Hepatocyte (in vitro differentiated cells): ENCODE measurements around the gene ABHD13. TPM values are rescaled to one million over a fixed set of nuclear protein-coding genes. Genes with fewer than 3 reads are reported as not detected.
"Not testable (repeated sequence)": the region's sequence is repeated elsewhere in the genome, so short reads cannot be mapped to it uniquely, and the experiment has no call there.

Experiments used
- DNase-seq: peaks from one replicate; pipeline ENCODE4 v3.0.0-alpha.2; 2016; ENCODE audit warnings: low spot score
- H2AFZ ChIP-seq: fragments of 200-600 bp; sonication (generic); 2 replicates; pipeline ENCODE4 v1.6.0; 2016; ENCODE audit warnings: antibody characterized with exemption, mild to moderate bottlenecking
- H3K27ac ChIP-seq: fragments of 200-600 bp; sonication (generic); 2 replicates; pipeline ENCODE4 v1.5.1; 2016; ENCODE audit warnings: mild to moderate bottlenecking
- H3K27me3 ChIP-seq: fragments of 200-600 bp; sonication (generic); 2 replicates; pipeline ENCODE4 v1.6.1; 2016
- H3K36me3 ChIP-seq: fragments of 200-600 bp; sonication (generic); replicated peaks from 2 replicates; pipeline ENCODE4 v1.5.1; 2016; ENCODE audit warnings: low read depth; ENCODE audit not compliant: insufficient read depth
- H3K4me1 ChIP-seq: fragments of 200-600 bp; sonication (generic); 2 replicates; pipeline ENCODE4 v1.5.1; 2016; ENCODE audit warnings: mild to moderate bottlenecking, moderate library complexity; ENCODE audit not compliant: insufficient read depth
- H3K4me2 ChIP-seq: fragments of 200-600 bp; sonication (generic); 2 replicates; pipeline ENCODE4 v1.6.0; 2016
- H3K4me3 ChIP-seq: fragments of 200-600 bp; sonication (generic); 2 replicates; pipeline ENCODE4 v1.5.1; 2016; ENCODE audit warnings: mild to moderate bottlenecking
- H3K79me2 ChIP-seq: fragments of 200-600 bp; sonication (generic); 2 replicates; pipeline ENCODE4 v1.6.0; 2017; ENCODE audit warnings: mild to moderate bottlenecking
- H3K9me2 ChIP-seq: fragments of 200-600 bp; sonication (generic); replicated peaks from 2 replicates; pipeline ENCODE4 v1.6.0; 2017; ENCODE audit warnings: mild to moderate bottlenecking; ENCODE audit not compliant: insufficient read depth
- H3K9me3 ChIP-seq: fragments of 200-600 bp; sonication (generic); 2 replicates; pipeline ENCODE4 v1.5.1; 2016; ENCODE audit warnings: low read depth, mild to moderate bottlenecking
- H4K20me1 ChIP-seq: fragments of 200-600 bp; sonication (generic); 2 replicates; pipeline ENCODE4 v1.6.0; 2016; ENCODE audit warnings: mild to moderate bottlenecking; ENCODE audit not compliant: insufficient read depth, poor library complexity, severe bottlenecking
- EZH2 ChIP-seq: fragments of 200-600 bp; sonication (generic); IDR thresholded peaks from 2 replicates; pipeline ENCODE4 v1.6.1; 2016; ENCODE audit warnings: antibody characterized with exemption, mild to moderate bottlenecking, borderline replicate concordance
- EZH2phosphoT487 ChIP-seq: fragments of 200-600 bp; sonication (generic); IDR thresholded peaks from one replicate; pipeline ENCODE4 v1.6.1; 2018; ENCODE audit warnings: antibody characterized with exemption, mild to moderate bottlenecking, low read depth, moderate library complexity; ENCODE audit not compliant: unreplicated experiment, severe bottlenecking
- WGBS: methylation state at CpG from one replicate; pipeline ENCODE4 v1.1.6; 2016; ENCODE audit warnings: low lambda C conversion rate; ENCODE audit errors: missing lambda C conversion rate; 5-methylcytosine and 5-hydroxymethylcytosine counted together
- polyA plus RNA-seq: library from polyadenylated mRNA; unstranded; fragments of >200 nt; fragmentation: Nextera tagmentation; extraction: Ambion mirVana; gene quantifications from 2 replicates; pipeline ENCODE4 v1.2.1, GENCODE V29; 2016
- total RNA-seq: library from RNA; depleted of rRNA; stranded (reverse); fragments of >200 nt; gene quantifications from 2 replicates; pipeline ENCODE4 v1.2.3, GENCODE V29; 2014
- TF ChIP-seq, protein P1 (sequence below): fragments of 200-600 bp; sonication (generic); IDR thresholded peaks from 2 replicates; pipeline ENCODE4 v1.5.1; 2016; ENCODE audit warnings: antibody characterized with exemption, mild to moderate bottlenecking; ENCODE audit not compliant: poor library complexity

The ABHD13 gene
- total and polyA plus RNA-seq, 2 experiments from 2014 or later = 8.1 to 17.8 TPM

DNA sequence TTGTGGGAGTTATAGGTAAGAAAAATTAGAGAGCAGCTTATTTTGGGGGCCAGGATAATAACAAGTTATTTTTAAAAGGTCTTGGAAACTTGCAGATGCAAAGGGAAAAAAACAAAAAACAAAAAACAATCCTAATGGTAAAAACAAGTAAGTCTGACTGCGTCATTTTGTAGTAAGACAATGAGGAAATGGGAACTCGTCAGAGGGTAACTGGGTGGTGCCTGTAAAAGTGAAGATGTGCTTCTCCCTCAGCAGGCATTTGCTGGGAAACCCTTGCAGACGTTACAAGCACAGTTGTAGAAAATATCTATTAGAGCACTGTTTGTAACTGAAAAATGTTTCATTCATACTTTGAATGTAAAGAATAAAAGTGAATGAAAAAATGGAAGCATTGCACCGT, 49.2 kb downstream of the ABHD13 start:
- peaks cover 6% of the 10 kb centered on the region for H3K4me1 ChIP-seq
- no peak overlapping the region for H3K27ac ChIP-seq
- no peaks in the 10 kb centered on the region for H3K79me2 ChIP-seq
- no peaks in the 10 kb centered on the region for H4K20me1 ChIP-seq
- DNase-seq = no peak
- H3K36me3 ChIP-seq = no peaks in the 10 kb centered on the region
- no peak overlapping the region for H3K4me3 ChIP-seq
- no peak overlapping the region for H2AFZ ChIP-seq
- H3K9me2 ChIP-seq = no peaks in the 10 kb centered on the region
- no peak overlapping the region for H3K4me2 ChIP-seq
- no peaks in the 10 kb centered on the region for H3K27me3 ChIP-seq
- no peaks in the 10 kb centered on the region for H3K9me3 ChIP-seq
- TF ChIP-seq EZH2phosphoT487 = no peak
- no peak for TF ChIP-seq EZH2
- TF ChIP-seq, protein P1, sequence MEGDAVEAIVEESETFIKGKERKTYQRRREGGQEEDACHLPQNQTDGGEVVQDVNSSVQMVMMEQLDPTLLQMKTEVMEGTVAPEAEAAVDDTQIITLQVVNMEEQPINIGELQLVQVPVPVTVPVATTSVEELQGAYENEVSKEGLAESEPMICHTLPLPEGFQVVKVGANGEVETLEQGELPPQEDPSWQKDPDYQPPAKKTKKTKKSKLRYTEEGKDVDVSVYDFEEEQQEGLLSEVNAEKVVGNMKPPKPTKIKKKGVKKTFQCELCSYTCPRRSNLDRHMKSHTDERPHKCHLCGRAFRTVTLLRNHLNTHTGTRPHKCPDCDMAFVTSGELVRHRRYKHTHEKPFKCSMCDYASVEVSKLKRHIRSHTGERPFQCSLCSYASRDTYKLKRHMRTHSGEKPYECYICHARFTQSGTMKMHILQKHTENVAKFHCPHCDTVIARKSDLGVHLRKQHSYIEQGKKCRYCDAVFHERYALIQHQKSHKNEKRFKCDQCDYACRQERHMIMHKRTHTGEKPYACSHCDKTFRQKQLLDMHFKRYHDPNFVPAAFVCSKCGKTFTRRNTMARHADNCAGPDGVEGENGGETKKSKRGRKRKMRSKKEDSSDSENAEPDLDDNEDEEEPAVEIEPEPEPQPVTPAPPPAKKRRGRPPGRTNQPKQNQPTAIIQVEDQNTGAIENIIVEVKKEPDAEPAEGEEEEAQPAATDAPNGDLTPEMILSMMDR = no peak
- WGBS = 95% methylated on average over 4 of the region's 4 CpGs

DNA sequence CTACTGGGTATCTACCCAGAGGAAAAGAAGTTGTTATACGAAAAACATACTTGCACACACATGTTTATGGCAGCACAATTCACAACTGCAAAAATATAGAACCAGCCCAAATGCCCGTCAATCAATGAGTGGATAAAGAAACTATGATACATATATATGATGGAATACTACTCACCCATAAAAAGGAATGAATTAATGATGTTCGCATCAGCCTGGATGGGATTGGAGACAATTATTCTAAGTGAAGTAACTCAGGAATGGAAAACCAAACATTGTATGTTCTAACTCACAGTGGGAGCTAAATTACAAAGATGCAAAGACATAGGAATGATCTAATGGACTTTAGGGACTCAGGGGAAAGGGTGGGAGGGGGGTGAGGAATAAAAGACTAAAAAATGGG, 49.7 kb downstream of the ABHD13 start:
- H3K9me2 ChIP-seq, H3K36me3 ChIP-seq, H3K27me3 ChIP-seq, H3K4me1 ChIP-seq, H2AFZ ChIP-seq, H3K4me2 ChIP-seq, H3K9me3 ChIP-seq, H3K4me3 ChIP-seq, DNase-seq, H3K27ac ChIP-seq, H4K20me1 ChIP-seq, H3K79me2 ChIP-seq: not testable (repeated sequence)
- 100% methylated on average over 3 of the region's 3 CpGs for WGBS

DNA sequence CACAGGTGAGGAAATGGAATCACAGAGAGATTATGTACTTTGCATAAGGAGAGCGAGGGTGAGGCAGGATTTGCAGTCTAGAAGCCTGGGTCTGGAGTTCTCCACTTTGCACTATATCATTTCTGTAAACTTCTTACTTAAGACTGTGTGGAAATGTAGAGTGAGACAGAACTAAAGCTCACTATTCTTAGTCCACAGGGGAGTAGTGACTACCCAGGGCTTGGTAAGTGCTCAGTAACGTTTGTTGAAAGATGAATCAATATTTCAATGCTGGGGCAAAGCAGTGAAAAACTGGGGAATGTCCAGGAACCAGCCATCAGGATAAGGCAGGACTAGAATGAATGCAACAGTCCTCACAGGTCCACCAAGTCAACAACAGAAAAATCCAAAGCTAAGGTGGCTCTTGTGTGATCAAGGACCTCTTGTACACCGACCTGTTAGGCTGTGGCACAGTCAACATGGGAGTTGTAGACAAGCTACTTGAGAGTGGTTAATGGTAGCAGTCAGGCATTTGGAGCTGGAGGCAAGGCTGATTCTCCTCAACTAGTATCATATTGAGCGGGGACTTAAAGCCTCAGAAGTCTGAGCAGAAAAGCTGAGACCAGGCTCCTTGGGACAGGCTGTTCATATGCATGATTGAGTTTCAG, 50.4 kb downstream of the ABHD13 start:
- no peak for DNase-seq
- Histone ChIP-seq H3K36me3 (no peaks in the 10 kb centered on the region), H3K9me2 (no peaks in the 10 kb centered on the region), H3K4me1 (peaks cover 6% of the 10 kb centered on the region), H3K9me3 (no peaks in the 10 kb centered on the region), H3K27me3 (no peaks in the 10 kb centered on the region), H3K27ac (no peak overlapping the region), H3K79me2 (no peaks in the 10 kb centered on the region), H4K20me1 (no peaks in the 10 kb centered on the region), H2AFZ (no peak overlapping the region), H3K4me2 (no peak overlapping the region), H3K4me3 (no peak overlapping the region)
- no peak for TF ChIP-seq EZH2
- WGBS = 93% methylated on average over 4 of the region's 4 CpGs

DNA sequence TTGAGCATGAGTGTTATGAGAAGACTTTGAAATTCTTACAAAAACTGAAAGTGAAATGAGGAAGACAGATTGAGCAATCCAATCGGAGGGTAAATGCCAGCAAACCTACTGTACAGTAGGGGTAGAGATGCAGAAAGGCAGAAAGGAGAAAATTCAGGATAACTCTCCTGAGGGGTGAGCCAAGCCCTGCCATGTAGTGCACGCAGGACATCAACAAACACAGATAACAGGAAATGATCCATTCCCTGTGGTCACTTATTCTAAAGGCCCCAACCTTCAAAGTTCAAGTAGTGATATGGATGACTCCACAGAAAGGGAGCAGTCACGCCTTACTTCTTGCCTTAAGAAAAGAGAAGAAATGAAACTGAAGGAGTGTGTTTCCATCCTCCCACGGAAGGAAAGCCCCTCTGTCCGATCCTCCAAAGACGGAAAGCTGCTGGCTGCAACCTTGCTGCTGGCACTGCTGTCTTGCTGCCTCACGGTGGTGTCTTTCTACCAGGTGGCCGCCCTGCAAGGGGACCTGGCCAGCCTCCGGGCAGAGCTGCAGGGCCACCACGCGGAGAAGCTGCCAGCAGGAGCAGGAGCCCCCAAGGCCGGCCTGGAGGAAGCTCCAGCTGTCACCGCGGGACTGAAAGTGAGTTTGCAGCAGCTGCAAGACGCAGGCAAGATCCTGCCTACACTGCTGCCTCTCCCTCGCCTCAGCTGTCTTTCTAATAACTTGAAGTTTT, 51.6 kb downstream of the ABHD13 start, which contains the start of gene TNFSF13B:
Gene TNFSF13B, plus strand, starts transcription at position 118 of the 728 bp plus-strand sequence. Its CDS starts 178 bp downstream, at position 296.
- no peaks in the 10 kb centered on the region for H3K9me2 ChIP-seq
- no peaks in the 10 kb centered on the region for H3K36me3 ChIP-seq
- no peak within 1 kb of the TSS for H3K27ac ChIP-seq
- no peaks in the 10 kb centered on the region for H3K79me2 ChIP-seq
- peak; percentile 9 for DNase-seq
- TF ChIP-seq, protein P1 = no peak
- no peak for TF ChIP-seq EZH2
- TF ChIP-seq EZH2phosphoT487 = no peak
- H2AFZ ChIP-seq = no peak within 1 kb of the TSS
- WGBS = 42% methylated on average over 16 of the region's 16 CpGs
- peaks cover 6% of the 10 kb centered on the region for H3K4me1 ChIP-seq
- H3K9me3 ChIP-seq = no peaks in the 10 kb centered on the region
- H3K27me3 ChIP-seq = no peaks in the 10 kb centered on the region
- no peaks in the 10 kb centered on the region for H4K20me1 ChIP-seq
- peak within 1 kb of the TSS; percentile 70 for H3K4me2 ChIP-seq
- H3K4me3 ChIP-seq = no peak within 1 kb of the TSS
